ENCODE measurements around the gene OR6C70.

The OR6C70 gene

GRCh38 chr12:55420307-55420962, 49.5 kb downstream of the OR6C70 start (continued):
- TF ChIP-seq CSRNP3 (CRISPR knock-in tag; IDR thresholded peaks at IDR 0.05) (no peak), ZNF8 (CRISPR knock-in tag; IDR thresholded peaks at IDR 0.05) (no peak)

Data from SK-N-SH treated with all-trans-retinoic acid at 6 μM for 48 hours (cell line).